HepG2 (cell line): ENCODE data around the gene ITSN2. TPM values are rescaled to one million over a fixed set of nuclear protein-coding genes. Genes with fewer than 3 reads are reported as not detected.
A peak's percentile ranks its signal among the peaks of the same experiment; 100 is the strongest.

ENCODE experiments used
- CHD2 ChIP-seq: IDR thresholded peaks from 2 replicates; pipeline ENCODE4 v1.6.1; 2011; ENCODE audit warnings: low read depth, low read length, improper control_type of control experiment
- GTF2F1 ChIP-seq: fragments of 150-350 bp; IDR thresholded peaks from 2 replicates; pipeline ENCODE4 v1.6.1; 2014; ENCODE audit warnings: low read length
- SALL2 ChIP-seq: sonication (generic); formaldehyde crosslinking; IDR thresholded peaks from 2 replicates; pipeline ENCODE4 v1.8.1; 2023; ENCODE audit warnings: mild to moderate bottlenecking, missing genetic modification reagents, inconsistent platforms
- SIX4 ChIP-seq: sonication (generic); formaldehyde crosslinking; IDR thresholded peaks from 2 replicates; pipeline ENCODE4 v1.4.0; 2020; ENCODE audit warnings: missing genetic modification reagents
- SP1 ChIP-seq, 2 experiments: fragments of 450-650 bp in 1 of 2; sonication (generic) in 1 of 2; formaldehyde crosslinking in 1 of 2; IDR thresholded peaks; 2 replicates each; pipeline versions ENCODE4 v1.4.0 to v1.6.1; 2016 to 2020; ENCODE audit warnings: missing genetic modification reagents in 1 of 2
- ZNF614 ChIP-seq: IDR thresholded peaks from 2 replicates; pipeline ENCODE4 v1.6.1; 2018; ENCODE audit warnings: missing biosample characterization, missing genetic modification reagents, inconsistent platforms, borderline replicate concordance
- ZNF816 ChIP-seq: sonication (generic); formaldehyde crosslinking; IDR thresholded peaks from 2 replicates; pipeline ENCODE4 v1.8.0; 2022; ENCODE audit warnings: missing genetic modification reagents, mild to moderate bottlenecking, borderline replicate concordance
- polyA plus RNA-seq, 8 experiments: library from polyadenylated mRNA; depleted of rRNA in 3 of 8; stranded (reverse) in 7 of 8; unstranded in 1 of 8; fragments of >200 nt; fragmentation: Illumina TruSeq in 4 of 8; extraction: Trizol in 4 of 8; gene quantifications; 2 replicates each; pipeline versions ENCODE4 v1.2.1 to v1.2.3, GENCODE V29; 2011 to 2016; ENCODE audit warnings: low read depth in 4 of 8, missing spikeins in 1 of 8, mixed read lengths in 1 of 8; ENCODE audit not compliant: insufficient read depth in 1 of 8
- total RNA-seq, 5 experiments: library from RNA; depleted of rRNA; stranded (reverse); fragments of >200 nt; fragmentation: Illumina TruSeq; extraction: Trizol; gene quantifications; 2 replicates each; pipeline ENCODE4 v1.2.3, GENCODE V29; 2016; ENCODE audit warnings: low read depth in 1 of 5
- TF ChIP-seq, protein P1 (sequence below): sonication (generic); formaldehyde crosslinking; IDR thresholded peaks from 2 replicates; pipeline ENCODE4 v1.8.0; 2023; ENCODE audit warnings: mild to moderate bottlenecking, missing genetic modification reagents
- TF ChIP-seq, protein P2 (sequence below): sonication (generic); formaldehyde crosslinking; IDR thresholded peaks from 2 replicates; pipeline ENCODE4 v1.5.0; 2020; ENCODE audit warnings: missing genetic modification reagents
- TF ChIP-seq, protein P3 (sequence below): IDR thresholded peaks from 2 replicates; pipeline ENCODE4 v1.6.1; 2016; ENCODE audit warnings: missing compliant biosample characterization, missing genetic modification reagents, borderline replicate concordance
- TF ChIP-seq, protein P4 (sequence below): sonication (generic); formaldehyde crosslinking; IDR thresholded peaks from 2 replicates; pipeline ENCODE4 v1.4.0; 2020; ENCODE audit warnings: mild to moderate bottlenecking, missing genetic modification reagents
- TF ChIP-seq, protein P5 (sequence below): sonication (generic); formaldehyde crosslinking; IDR thresholded peaks from 2 replicates; pipeline ENCODE4; 2020; ENCODE audit warnings: missing genetic modification reagents, mild to moderate bottlenecking, borderline replicate concordance

ITSN2 gene
- total and polyA plus RNA-seq, 2 of the 13 experiments (the other 11 are each of a cell fraction or from before 2014, with no cell fraction given): 26.0 to 26.6 TPM

DNA sequence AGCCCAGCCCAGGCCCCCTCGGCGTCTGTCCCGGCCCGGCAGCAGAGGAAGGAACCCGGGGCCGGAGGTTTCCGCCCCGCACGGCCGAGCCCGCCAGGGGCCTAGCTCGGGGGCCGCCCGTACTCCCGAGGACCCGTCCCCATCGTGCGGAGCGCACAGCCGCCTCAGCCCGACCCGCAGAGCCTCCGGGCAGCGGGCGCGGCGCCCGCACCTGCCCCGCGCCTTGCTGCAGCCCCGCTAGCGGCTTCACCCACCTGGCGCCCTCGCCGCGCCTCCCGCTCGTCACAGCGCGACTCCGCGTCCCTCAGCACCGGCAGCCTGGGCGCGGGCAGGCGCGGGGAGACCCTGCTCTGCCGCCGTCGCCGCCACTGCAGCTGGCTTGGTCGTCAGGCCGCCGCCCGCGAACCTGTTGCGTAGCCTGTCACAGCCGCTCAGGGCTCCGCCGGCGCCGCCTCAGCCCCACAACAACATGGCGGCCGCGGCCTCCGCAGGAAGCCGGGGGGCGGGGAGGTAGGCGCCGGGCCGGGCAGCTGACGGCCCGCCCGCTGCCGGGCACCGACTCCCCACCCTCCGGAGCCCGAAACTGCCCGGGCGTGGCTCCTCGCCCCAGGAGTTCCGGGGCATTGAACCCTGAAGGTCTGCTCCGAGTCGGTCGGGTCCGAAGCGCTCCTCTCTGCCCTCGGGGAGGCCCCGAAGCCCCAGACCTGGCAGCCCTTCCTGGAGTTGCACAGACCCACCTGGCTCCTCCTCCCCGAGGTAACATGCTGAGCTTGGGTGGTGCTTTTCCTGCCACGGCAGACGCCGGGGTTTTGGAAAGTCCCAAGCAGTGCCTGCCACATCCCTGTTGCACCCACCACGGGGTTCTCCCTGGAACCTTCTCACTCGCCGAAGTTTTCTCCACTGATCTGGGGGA is at the start of gene ITSN2 (continued):
- TF ChIP-seq SALL2 (CRISPR knock-in tag): peak; percentile 87
- no peak for TF ChIP-seq GTF2F1
- no peak for TF ChIP-seq SP1 (IDR thresholded peaks at IDR 0.05)
- peak; percentile 15 for TF ChIP-seq SP1 (CRISPR knock-in tag; IDR thresholded peaks at IDR 0.05)
- TF ChIP-seq, protein P1, sequence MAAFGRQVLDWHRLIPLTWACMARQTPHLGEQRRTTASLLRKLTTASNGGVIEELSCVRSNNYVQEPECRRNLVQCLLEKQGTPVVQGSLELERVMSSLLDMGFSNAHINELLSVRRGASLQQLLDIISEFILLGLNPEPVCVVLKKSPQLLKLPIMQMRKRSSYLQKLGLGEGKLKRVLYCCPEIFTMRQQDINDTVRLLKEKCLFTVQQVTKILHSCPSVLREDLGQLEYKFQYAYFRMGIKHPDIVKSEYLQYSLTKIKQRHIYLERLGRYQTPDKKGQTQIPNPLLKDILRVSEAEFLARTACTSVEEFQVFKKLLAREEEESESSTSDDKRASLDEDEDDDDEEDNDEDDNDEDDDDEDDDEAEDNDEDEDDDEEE: peak; percentile 86
- TF ChIP-seq SIX4 (CRISPR knock-in tag): no peak
- TF ChIP-seq, protein P2, sequence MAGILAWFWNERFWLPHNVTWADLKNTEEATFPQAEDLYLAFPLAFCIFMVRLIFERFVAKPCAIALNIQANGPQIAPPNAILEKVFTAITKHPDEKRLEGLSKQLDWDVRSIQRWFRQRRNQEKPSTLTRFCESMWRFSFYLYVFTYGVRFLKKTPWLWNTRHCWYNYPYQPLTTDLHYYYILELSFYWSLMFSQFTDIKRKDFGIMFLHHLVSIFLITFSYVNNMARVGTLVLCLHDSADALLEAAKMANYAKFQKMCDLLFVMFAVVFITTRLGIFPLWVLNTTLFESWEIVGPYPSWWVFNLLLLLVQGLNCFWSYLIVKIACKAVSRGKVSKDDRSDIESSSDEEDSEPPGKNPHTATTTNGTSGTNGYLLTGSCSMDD (CRISPR knock-in tag): no peak; the same call in 1 of the 2 replicates
- peak; percentile 57; the same call in 1 of the 2 replicates for TF ChIP-seq ZNF816
- TF ChIP-seq, protein P3, sequence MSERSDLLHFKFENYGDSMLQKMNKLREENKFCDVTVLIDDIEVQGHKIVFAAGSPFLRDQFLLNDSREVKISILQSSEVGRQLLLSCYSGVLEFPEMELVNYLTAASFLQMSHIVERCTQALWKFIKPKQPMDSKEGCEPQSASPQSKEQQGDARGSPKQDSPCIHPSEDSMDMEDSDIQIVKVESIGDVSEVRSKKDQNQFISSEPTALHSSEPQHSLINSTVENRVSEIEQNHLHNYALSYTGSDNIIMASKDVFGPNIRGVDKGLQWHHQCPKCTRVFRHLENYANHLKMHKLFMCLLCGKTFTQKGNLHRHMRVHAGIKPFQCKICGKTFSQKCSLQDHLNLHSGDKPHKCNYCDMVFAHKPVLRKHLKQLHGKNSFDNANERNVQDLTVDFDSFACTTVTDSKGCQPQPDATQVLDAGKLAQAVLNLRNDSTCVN (CRISPR knock-in tag): no peak
- TF ChIP-seq ZNF614 (CRISPR knock-in tag): 0 out of 2 replicates have a peak, but pooled peaks have one; percentile 16
- TF ChIP-seq, protein P4, sequence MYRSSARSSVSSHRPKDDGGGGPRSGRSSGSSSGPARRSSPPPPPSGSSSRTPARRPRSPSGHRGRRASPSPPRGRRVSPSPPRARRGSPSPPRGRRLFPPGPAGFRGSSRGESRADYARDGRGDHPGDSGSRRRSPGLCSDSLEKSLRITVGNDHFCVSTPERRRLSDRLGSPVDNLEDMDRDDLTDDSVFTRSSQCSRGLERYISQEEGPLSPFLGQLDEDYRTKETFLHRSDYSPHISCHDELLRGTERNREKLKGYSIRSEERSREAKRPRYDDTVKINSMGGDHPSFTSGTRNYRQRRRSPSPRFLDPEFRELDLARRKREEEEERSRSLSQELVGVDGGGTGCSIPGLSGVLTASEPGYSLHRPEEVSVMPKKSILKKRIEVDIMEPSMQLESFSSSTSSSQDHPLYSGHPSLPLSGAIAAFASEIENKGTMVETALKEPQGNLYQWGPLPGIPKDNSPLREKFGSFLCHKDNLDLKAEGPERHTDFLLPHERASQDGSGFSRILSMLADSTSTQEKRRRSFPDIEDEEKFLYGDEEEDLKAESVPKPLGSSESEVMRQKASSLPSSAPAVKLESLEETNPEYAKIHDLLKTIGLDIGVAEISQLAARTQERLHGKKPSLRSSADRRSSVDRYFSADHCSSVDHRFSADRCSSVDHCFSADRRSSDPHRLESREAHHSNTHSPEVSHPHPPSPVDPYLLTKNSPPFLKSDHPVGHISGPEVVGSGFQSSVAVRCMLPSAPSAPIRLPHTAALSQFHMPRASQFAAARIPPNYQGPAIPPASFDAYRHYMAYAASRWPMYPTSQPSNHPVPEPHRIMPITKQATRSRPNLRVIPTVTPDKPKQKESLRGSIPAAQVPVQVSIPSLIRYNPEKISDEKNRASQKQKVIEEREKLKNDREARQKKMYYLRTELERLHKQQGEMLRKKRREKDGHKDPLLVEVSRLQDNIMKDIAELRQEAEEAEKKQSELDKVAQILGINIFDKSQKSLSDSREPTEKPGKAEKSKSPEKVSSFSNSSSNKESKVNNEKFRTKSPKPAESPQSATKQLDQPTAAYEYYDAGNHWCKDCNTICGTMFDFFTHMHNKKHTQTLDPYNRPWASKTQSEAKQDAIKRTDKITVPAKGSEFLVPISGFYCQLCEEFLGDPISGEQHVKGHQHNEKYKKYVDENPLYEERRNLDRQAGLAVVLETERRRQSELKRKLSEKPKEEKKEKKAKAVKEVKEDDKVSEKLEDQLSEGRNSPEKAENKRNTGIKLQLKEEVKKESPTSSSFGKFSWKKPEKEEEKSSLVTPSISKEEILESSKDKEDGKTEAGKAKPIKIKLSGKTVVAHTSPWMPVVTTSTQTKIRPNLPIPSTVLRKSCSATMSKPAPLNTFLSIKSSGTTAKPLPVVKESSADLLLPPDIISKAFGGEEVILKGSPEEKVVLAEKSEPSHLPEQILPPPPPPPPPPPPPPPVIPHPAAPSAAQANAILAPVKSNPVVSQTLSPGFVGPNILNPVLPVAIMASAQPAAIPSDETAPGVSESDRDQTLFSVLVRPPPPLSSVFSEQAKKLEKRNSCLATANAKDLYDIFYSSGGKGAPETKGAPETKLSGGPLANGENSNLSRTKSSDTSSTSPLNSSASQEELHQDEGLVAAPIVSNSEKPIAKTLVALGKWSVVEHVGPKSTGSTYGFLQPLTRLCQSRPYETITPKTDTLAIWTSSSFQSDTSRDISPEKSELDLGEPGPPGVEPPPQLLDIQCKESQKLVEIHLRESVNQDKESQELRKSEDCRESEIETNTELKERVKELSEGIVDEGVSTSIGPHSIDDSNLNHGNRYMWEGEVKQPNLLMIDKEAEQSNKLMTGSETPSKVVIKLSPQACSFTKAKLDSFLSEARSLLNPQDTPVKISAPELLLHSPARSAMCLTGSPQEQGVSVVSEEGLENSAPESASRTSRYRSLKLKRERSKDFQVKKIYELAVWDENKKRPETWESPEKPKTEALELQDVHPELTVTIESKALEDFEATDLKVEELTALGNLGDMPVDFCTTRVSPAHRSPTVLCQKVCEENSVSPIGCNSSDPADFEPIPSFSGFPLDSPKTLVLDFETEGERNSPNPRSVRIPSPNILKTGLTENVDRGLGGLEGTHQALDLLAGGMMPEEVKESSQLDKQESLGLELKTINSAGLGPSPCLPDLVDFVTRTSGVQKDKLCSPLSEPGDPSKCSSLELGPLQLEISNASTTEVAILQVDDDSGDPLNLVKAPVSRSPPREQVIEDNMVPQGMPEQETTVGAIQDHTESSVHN (CRISPR knock-in tag): no peak
- TF ChIP-seq, protein P5, sequence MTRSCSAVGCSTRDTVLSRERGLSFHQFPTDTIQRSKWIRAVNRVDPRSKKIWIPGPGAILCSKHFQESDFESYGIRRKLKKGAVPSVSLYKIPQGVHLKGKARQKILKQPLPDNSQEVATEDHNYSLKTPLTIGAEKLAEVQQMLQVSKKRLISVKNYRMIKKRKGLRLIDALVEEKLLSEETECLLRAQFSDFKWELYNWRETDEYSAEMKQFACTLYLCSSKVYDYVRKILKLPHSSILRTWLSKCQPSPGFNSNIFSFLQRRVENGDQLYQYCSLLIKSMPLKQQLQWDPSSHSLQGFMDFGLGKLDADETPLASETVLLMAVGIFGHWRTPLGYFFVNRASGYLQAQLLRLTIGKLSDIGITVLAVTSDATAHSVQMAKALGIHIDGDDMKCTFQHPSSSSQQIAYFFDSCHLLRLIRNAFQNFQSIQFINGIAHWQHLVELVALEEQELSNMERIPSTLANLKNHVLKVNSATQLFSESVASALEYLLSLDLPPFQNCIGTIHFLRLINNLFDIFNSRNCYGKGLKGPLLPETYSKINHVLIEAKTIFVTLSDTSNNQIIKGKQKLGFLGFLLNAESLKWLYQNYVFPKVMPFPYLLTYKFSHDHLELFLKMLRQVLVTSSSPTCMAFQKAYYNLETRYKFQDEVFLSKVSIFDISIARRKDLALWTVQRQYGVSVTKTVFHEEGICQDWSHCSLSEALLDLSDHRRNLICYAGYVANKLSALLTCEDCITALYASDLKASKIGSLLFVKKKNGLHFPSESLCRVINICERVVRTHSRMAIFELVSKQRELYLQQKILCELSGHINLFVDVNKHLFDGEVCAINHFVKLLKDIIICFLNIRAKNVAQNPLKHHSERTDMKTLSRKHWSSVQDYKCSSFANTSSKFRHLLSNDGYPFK (CRISPR knock-in tag): no peak
- 0 out of 2 replicates have a peak, but pooled peaks have one; percentile 9 for TF ChIP-seq CHD2
